ENCODE results near the gene LRRC3C. TPM values are rescaled to one million over a fixed set of nuclear protein-coding genes. Genes with fewer than 3 reads are reported as not detected.

Gene LRRC3C
- total RNA-seq, 1 donor from 2014 or later: not detected

DNA sequence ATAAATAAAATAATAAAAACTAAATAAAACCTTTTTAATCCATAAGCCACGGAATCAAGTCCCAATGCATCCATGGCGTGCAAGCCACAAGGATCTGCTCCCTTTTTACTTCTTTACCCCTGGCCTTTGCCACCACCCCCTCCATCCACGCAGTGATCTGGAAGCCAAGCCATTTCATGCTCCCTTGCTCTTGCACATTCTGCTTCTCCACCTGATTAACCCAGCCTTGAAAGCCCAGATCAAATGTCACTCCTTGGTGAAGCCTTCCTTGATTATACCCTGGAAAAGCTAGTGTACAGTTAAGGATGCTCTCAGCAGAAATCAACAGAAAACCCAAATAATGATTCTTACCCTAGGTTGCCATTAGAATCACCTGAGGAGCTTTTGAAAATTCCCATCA is 9.9 kb downstream of the LRRC3C start:
- Mint-ChIP-seq H3K36me3 (ENCODE audit: low read depth, unreplicated experiment) (peaks cover 1% of the 10 kb centered on the region), H3K9me3 (ENCODE audit: unreplicated experiment) (no peaks in the 10 kb centered on the region), H3K4me1 (ENCODE audit: low read depth, unreplicated experiment) (peaks cover 18% of the 10 kb centered on the region), H3K27me3 (ENCODE audit: low read depth, unreplicated experiment) (peaks cover 8% of the 10 kb centered on the region), H3K4me3 (ENCODE audit: unreplicated experiment) (no peak overlapping the region), H3K27ac (ENCODE audit: unreplicated experiment) (no peak overlapping the region)
- no peaks in the 10 kb centered on the region for H3K27me3 ChIP-seq (ENCODE audit: insufficient read depth, low read length)
- no peak overlapping the region for H3K9ac ChIP-seq (ENCODE audit: low read length)
- H3K79me2 ChIP-seq (ENCODE audit: insufficient read depth, low read length): no peaks in the 10 kb centered on the region
- FAIRE-seq (no peak), DNase-seq (ENCODE audit: low read depth) (no peak)
- no peak for TF ChIP-seq EZH2 (IDR thresholded peaks at IDR 0.05; ENCODE audit: insufficient read depth, low read length)
- H3K4me2 ChIP-seq (ENCODE audit: low read length): no peak overlapping the region
- no peak overlapping the region for H3K27ac ChIP-seq (ENCODE audit: low read depth, low read length)
- H4K20me1 ChIP-seq (ENCODE audit: insufficient read depth, low read length): no peaks in the 10 kb centered on the region
- no peak overlapping the region for H3K4me3 ChIP-seq (ENCODE audit: insufficient read depth, low read depth, low read length)
- no peaks in the 10 kb centered on the region for H3K36me3 ChIP-seq (ENCODE audit: insufficient read depth, low read length)
- H3K9me3 ChIP-seq (ENCODE audit: insufficient read depth, low read depth, low read length): no peaks in the 10 kb centered on the region
- no peak overlapping the region for H2AFZ ChIP-seq (ENCODE audit: low read depth, low read length)
- H3K4me1 ChIP-seq (ENCODE audit: insufficient read depth, low read length): peaks cover 19% of the 10 kb centered on the region

DNA sequence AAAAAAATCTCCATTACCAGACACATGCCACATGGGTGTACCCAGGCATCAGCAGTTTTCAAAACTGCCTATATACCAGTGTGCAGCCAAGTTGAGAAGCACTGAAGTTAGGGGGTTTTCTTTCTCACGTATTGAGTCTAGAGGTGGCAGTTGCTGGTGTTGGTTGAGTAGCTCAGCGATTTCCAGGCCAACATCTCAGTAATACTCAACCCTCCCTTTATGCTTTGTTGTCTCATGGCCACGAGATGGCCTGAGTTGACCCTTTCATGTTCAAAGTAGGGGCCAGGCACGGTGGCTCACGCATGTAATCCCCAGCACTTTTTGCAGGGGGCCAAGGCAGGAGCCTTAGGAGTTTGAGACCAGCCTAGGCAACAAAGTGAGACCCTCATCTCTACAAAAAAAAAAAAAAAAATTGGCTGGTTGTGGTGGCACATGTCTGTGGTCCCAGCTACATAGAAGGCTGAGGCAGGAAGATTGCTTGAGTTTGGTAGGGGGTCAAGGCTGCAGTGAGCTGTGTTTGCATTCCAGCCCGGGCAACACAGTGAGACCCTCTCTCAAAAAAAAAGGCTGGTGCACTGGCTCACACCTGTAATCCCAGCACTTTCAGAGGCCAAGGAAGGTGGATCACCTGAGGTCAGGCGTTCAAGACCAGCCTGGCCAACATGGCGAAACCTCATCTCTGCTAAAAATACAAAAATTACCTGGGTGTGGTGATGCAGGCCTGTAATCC is 10.8 kb downstream of the LRRC3C start:
- DNase-seq (ENCODE audit: low read depth) (no peak), FAIRE-seq (no peak)
- Histone ChIP-seq H2AFZ (ENCODE audit: low read depth, low read length) (no peak overlapping the region), H3K27ac (ENCODE audit: low read depth, low read length) (no peak overlapping the region), H3K4me2 (ENCODE audit: low read length) (no peak overlapping the region), H3K9ac (ENCODE audit: low read length) (no peak overlapping the region), H3K79me2 (ENCODE audit: insufficient read depth, low read length) (no peaks in the 10 kb centered on the region), H3K36me3 (ENCODE audit: insufficient read depth, low read length) (no peaks in the 10 kb centered on the region), H3K9me3 (ENCODE audit: insufficient read depth, low read depth, low read length) (no peaks in the 10 kb centered on the region), H3K4me1 (ENCODE audit: insufficient read depth, low read length) (peaks cover 19% of the 10 kb centered on the region), H3K27me3 (ENCODE audit: insufficient read depth, low read length) (no peaks in the 10 kb centered on the region), H3K4me3 (ENCODE audit: insufficient read depth, low read depth, low read length) (no peak overlapping the region), H4K20me1 (ENCODE audit: insufficient read depth, low read length) (no peaks in the 10 kb centered on the region)
- H3K4me3 Mint-ChIP-seq (ENCODE audit: unreplicated experiment): no peak overlapping the region
- peaks cover 1% of the 10 kb centered on the region for H3K36me3 Mint-ChIP-seq (ENCODE audit: low read depth, unreplicated experiment)
- H3K27me3 Mint-ChIP-seq (ENCODE audit: low read depth, unreplicated experiment): peaks cover 12% of the 10 kb centered on the region
- no peak for TF ChIP-seq EZH2 (IDR thresholded peaks at IDR 0.05; ENCODE audit: insufficient read depth, low read length)
- TF ChIP-seq, protein P1, sequence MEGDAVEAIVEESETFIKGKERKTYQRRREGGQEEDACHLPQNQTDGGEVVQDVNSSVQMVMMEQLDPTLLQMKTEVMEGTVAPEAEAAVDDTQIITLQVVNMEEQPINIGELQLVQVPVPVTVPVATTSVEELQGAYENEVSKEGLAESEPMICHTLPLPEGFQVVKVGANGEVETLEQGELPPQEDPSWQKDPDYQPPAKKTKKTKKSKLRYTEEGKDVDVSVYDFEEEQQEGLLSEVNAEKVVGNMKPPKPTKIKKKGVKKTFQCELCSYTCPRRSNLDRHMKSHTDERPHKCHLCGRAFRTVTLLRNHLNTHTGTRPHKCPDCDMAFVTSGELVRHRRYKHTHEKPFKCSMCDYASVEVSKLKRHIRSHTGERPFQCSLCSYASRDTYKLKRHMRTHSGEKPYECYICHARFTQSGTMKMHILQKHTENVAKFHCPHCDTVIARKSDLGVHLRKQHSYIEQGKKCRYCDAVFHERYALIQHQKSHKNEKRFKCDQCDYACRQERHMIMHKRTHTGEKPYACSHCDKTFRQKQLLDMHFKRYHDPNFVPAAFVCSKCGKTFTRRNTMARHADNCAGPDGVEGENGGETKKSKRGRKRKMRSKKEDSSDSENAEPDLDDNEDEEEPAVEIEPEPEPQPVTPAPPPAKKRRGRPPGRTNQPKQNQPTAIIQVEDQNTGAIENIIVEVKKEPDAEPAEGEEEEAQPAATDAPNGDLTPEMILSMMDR (IDR thresholded peaks at IDR 0.05; ENCODE audit: insufficient read depth, low read depth, low read length): no peak
- H3K4me1 Mint-ChIP-seq (ENCODE audit: low read depth, unreplicated experiment): peaks cover 18% of the 10 kb centered on the region
- no peak overlapping the region for H3K27ac Mint-ChIP-seq (ENCODE audit: unreplicated experiment)
- no peaks in the 10 kb centered on the region for H3K9me3 Mint-ChIP-seq (ENCODE audit: unreplicated experiment)

DNA sequence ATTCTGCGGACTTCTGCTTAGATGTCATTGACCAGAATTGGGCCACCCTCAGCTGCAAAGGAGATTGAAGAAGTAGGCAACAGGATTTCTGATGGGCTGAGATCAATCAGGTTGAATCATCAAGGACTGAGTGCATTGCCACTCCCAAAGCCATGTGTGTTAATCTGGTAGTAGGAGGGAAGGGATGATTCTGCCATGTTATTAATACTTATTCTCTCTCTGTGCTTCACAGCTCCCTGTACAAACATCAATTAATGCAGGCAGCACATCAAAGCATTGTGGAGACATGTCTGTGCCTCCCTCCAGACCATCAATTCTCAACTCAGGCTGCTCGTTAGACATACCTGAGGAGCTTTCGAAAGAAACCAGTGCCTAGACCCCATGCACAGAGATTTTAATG is 11.6 kb downstream of the LRRC3C start:
- TF ChIP-seq EZH2 (IDR thresholded peaks at IDR 0.05; ENCODE audit: insufficient read depth, low read length): no peak
- TF ChIP-seq, protein P1 (IDR thresholded peaks at IDR 0.05; ENCODE audit: insufficient read depth, low read depth, low read length): no peak
- Histone ChIP-seq H3K27me3 (ENCODE audit: insufficient read depth, low read length) (no peaks in the 10 kb centered on the region), H3K79me2 (ENCODE audit: insufficient read depth, low read length) (no peaks in the 10 kb centered on the region), H3K27ac (ENCODE audit: low read depth, low read length) (peak overlapping the region; percentile 95), H3K4me1 (ENCODE audit: insufficient read depth, low read length) (peaks cover 19% of the 10 kb centered on the region), H3K36me3 (ENCODE audit: insufficient read depth, low read length) (no peaks in the 10 kb centered on the region), H2AFZ (ENCODE audit: low read depth, low read length) (no peak overlapping the region), H3K9me3 (ENCODE audit: insufficient read depth, low read depth, low read length) (no peaks in the 10 kb centered on the region), H4K20me1 (ENCODE audit: insufficient read depth, low read length) (no peaks in the 10 kb centered on the region), H3K4me3 (ENCODE audit: insufficient read depth, low read depth, low read length) (no peak overlapping the region), H3K9ac (ENCODE audit: low read length) (peak overlapping the region; percentile 85), H3K4me2 (ENCODE audit: low read length) (peak overlapping the region; percentile 83)
- no peak overlapping the region for H3K27ac Mint-ChIP-seq (ENCODE audit: unreplicated experiment)
- peaks cover 17% of the 10 kb centered on the region for H3K4me1 Mint-ChIP-seq (ENCODE audit: low read depth, unreplicated experiment)
- no peaks in the 10 kb centered on the region for H3K9me3 Mint-ChIP-seq (ENCODE audit: unreplicated experiment)
- H3K36me3 Mint-ChIP-seq (ENCODE audit: low read depth, unreplicated experiment): peaks cover 1% of the 10 kb centered on the region
- no peak overlapping the region for H3K4me3 Mint-ChIP-seq (ENCODE audit: unreplicated experiment)
- no peak for FAIRE-seq
- peaks cover 13% of the 10 kb centered on the region for H3K27me3 Mint-ChIP-seq (ENCODE audit: low read depth, unreplicated experiment)
- no peak for DNase-seq (ENCODE audit: low read depth)
